KG1 (cell line): ENCODE results near the gene LRRC26.

Experiments used
- DNase-seq: peaks from one replicate; lab custom pipeline; 2025; lab: John Stamatoyannopoulos, UW

LRRC26 gene

GRCh38 chr9:137169896-137170358, at the start of gene LRRC26:
LRRC26 (minus strand) TSS chr9:137170051; CDS start chr9:137169943, 108 bp downstream.
- DNase-seq: no peak

GRCh38 chr9:137218754-137219271, 49.0 kb upstream of the LRRC26 start:
- DNase-seq: no peak

GRCh38 chr9:137218212-137218753, 48.4 kb upstream of the LRRC26 start:
- no peak for DNase-seq

- DNase-seq: no peak
These were observed 47.7 kb upstream of the LRRC26 start for GRCh38 chr9:137217276-137218211.

- no peak for DNase-seq
These were observed 46.5 kb upstream of the LRRC26 start for GRCh38 chr9:137216188-137216965.

DNA sequence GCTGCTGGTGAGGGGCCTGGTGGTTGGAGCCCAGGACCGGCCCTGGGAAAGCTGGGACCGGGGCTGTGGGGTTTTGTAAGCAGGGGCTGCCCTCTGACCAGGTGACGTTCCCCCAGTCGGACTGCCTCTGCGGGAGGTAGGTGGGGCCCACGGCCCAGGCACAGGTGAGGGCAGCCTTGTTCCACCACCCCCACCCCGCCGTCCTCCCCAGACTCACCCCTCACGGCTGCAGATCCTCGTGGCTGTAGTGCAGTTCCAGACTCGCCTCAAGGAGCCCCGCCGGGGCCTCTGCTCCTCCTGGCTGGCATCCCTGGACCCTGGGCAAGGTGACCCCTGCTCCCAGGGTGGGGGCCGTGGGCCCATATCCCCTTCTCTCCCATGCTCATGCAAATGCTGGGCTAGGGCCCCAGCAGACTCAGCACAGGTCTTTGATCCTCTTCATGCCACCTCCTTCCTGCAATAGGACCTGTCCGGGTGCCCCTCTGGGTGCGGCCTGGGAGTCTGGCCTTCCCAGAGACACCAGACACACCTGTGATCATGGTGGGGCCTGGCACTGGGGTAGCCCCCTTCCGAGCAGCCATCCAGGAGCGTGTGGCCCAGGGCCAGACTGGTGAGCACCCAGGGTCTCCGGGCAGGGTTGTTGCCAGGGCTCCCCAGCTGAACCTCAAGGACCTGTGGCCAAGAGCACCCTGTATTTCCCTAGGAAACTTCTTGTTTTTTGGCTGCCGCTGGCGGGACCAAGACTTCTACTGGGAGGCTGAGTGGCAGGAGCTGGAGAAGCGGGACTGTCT, 45.5 kb upstream of the LRRC26 start:
- DNase-seq: no peak

GRCh38 chr9:137214620-137215019, 44.8 kb upstream of the LRRC26 start:
- DNase-seq: no peak

DNA sequence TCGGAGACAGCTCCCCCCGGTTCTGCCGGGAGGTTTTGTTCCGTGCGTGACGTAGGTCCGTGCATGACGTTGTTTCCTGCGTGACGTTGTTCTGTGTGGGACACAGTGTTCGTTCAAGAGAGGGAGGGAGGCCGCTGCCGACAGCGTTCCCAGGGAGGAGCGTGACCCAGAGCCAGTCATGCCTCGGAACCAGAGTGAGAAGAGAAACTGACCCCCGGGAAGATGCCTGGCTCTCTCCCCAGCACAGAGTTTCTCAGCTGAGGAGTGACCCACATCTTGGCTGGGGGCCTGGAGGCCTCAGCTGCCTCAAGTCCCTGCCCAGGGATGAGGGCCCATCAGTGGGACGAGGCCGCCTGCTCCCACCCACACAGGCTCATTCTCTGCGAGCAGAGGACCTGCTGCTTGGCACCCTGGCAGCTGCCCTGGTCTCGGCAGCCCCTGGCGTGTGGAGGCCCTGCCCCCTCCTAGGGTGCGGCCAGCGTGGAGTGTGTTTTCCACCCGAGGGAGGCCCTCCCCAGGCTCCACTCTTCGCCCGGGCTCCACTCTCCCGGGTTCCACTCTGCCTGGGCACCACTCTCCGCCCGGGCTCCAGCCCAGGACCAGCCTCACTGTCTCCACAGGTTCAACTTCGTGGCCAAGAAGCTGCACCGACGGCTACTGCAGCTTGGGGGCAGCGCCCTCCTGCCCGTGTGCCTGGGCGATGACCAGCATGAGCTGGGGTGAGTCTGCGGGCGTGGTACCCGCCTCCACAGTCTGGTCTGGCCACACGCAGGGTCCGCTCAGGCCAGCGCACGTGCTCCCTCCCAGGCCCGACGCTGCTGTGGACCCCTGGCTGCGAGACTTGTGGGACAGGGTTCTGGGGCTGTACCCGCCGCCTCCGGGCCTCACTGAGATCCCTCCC, 43.6 kb upstream of the LRRC26 start:
- DNase-seq: no peak

GRCh38 chr9:137212520-137212919, 42.7 kb upstream of the LRRC26 start:
- no peak for DNase-seq

DNA sequence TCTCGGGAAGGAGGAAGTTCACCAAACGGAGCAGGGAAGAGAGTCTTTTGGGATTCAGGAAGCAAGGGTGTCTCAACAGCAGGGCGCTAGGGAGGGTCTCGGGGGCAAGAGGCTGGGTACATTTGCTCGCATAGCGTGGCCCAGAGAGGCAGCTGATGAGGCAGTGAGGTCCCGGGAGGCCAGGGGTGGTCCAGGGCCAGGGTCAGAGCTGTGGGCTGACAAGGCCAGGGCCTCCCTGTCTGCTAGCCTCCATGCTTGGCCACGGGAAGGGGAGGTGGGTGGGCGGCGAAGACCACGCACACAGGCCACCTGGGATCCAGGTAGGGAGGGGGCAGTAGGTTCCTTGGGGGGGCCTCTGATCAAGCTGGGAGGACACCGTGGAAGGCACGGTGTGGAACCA, 41.7 kb upstream of the LRRC26 start:
- DNase-seq: no peak

DNA sequence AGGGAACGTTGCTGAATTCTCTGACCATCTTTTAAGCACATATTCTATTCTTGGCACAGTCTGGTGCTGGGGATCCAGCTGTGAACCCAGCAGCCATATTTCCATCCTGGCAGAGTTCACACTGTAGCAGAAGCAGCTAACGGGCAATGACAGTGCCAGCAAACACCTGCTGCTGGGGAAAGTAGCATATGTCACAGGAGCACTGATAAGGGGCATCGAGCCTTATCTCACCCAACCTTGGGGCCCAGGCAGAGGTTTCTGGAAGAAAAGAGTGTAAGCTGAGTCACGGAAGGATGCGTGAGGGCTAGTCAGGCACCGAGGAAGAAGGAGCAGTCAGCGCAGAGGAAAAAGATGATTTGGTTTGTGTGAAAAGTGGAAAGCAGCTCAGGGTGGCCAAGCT, 36.8 kb upstream of the LRRC26 start:
- no peak for DNase-seq

GRCh38 chr9:137205126-137206069, 35.5 kb upstream of the LRRC26 start, which contains the start of the genes NDOR1 and TMEM203:
NDOR1 (plus strand) TSS chr9:137205700; CDS start chr9:137205778, 78 bp downstream.
TMEM203 (minus strand) TSS chr9:137205648; CDS start chr9:137205414, 234 bp downstream.
- DNase-seq: peak; percentile 79

DNA sequence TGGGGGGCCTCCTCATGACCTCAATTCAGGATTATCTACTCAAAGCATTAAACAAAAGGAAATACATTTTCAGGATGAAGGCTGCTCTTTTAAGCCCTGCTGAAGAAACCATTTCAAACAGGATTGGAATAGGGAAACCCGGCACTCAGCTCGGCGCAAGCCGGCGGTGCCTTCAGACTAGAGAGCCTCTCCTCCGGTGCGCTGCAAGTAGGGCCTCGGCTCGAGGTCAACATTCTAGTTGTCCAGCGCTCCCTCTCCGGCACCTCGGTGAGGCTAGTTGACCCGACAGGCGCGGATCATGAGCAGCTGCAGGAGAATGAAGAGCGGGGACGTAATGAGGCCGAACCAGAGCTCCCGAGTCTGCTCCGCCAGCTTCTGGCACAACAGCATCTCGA, 34.9 kb upstream of the LRRC26 start:
- no peak for DNase-seq

DNA sequence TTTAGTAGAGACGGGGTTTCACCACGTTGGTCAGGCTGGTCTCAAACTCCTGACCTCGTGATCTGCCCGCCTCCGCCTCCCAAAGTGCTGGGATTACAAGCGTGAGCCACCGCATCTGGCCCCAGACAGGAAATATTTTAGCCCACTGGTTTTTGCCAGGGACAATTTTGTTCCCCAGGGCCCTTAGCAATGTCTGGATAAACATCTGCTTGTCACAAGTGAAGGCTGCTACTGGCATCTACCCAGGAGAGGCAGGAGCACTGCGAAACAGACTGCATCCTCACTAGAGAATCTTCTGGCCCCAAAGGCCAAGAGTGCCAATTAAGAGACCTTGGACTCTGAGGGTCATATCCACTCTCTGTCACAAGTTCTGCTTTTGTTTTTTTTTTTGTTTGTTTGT, 33.1 kb upstream of the LRRC26 start:
- no peak for DNase-seq

- no peak for DNase-seq
These were observed 31.5 kb upstream of the LRRC26 start for GRCh38 chr9:137201205-137201868.

DNA sequence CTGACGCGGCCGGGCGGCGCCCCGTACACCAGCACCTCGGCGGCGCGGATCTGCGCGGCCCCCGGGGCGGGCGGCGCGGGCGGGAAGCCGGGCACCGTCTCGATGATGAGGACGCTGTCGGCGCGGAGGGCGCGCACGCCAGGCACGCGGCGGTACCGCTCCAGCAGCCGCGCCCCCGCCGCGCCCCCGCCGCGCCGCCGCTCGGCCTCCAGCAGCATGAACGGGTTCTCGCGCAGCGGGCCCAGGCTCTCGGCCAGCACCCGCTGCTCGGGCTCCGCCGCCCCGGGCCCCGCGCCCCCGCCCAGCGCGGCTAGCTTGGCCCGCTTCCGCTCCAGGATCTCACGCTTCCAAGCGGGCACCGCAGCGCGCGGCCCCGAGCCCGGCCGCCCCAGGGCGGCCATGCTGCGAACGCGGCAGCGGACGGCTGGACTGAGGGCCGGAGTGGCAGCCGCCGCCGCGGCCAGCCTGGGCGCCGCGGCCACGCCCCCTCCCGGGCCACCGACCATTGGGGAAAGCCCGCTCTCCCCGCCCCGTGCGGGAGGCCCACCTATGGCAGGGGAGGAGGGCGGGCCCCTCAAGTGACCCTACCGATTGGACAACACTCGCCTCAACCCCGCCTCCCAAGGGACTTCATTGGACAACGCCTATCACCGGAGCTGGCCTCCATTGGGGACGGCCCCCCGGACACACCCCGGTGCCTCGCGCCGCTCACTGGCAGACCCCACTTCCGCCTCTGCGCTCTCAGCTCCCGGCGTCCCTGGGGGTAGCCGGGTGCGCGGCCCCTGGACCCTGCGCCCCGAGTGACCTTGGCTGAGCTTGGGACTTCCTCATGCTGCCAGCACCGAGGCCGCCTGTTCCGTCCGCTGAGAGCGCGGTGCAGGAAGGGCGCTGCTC, 30.7 kb upstream of the LRRC26 start, which contains the start of gene TPRN:
TSS of gene TPRN (minus strand) at position 431 of the 894 bp plus-strand sequence. CDS start at position 401, 30 bp downstream.
- DNase-seq: peak; percentile 96

- DNase-seq: no peak
These were observed 29.7 kb upstream of the LRRC26 start for GRCh38 chr9:137199411-137200121.
